HG03097 (cell line): ENCODE results near the gene CCL22.
"Not testable (repeated sequence)": the region's sequence is repeated elsewhere in the genome, so short reads cannot be mapped to it uniquely, and the experiment has no call there.

Experiments used
- ATAC-seq: cut with Tn5 transposase; IDR thresholded peaks from one replicate; pipeline ENCODE4 v1.9.1; 2021; ENCODE audit not compliant: unreplicated experiment, low FRiP score

Gene CCL22

GRCh38 chr16:57391300-57391699 is 32.7 kb downstream of the CCL22 start:
- no peak for ATAC-seq

GRCh38 chr16:57391708-57392107 is 33.1 kb downstream of the CCL22 start:
- no peak for ATAC-seq

DNA sequence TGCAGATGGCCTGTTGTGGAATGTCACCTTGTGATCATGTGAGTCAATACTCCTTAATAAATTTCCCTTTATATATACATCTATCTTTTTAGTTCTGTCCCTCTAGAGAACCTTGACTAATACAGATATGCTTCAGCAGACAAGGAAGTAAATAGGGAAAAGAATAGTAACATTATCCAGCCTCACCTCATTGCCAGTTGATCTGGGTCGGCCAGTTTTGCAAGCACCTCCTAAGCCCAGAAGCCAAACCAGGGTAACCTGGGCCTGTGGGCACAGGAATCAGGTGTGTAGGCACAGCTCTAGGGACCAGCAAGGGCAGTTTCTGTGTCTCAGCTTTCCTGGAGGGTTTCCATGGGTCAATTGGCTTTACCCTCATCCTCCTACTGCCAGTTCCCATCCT is 34.1 kb downstream of the CCL22 start:
- ATAC-seq, result no peak

DNA sequence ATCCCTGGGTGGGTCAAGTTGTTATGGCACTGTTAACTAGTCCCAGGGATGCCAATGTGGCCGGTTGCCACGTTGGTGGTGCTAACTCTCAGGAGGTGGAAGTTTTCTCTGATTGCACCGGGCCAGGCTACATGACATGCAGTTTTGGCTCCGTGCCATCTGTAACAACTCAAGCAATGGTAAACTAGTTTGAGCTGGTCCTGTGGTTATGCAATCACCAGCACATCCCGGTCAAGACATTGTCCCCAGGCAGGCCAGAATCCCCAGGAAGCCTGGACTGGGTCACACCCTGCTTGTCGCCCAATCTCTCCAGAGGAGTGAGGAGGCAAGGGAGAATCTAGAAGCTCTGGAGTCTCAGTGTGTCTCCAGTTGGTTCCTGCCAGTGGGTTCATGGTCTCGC is 35.9 kb downstream of the CCL22 start:
- no peak for ATAC-seq

- no peak for ATAC-seq
Observed at GRCh38 chr16:57395026-57395425, 36.4 kb downstream of the CCL22 start.

DNA sequence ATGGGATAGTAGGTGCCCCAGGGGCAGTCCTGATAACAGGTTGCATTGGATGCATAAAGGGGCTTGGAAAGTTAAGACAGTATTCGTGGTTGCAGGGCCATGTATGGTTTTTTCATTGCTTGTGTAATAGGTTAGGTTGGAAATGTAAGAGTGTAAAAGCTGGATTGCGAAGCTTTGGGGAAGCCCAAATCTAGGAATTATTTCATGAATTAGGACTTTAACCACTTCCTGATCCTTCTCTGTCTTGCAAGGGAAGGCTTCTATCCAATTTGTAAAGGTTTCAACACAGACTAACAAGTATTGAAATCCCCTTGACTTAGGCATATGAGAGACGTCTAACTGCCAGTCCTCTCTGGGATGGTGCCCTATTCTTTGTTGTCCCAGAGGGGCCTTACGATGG is 38.2 kb downstream of the CCL22 start:
- no peak for ATAC-seq

DNA sequence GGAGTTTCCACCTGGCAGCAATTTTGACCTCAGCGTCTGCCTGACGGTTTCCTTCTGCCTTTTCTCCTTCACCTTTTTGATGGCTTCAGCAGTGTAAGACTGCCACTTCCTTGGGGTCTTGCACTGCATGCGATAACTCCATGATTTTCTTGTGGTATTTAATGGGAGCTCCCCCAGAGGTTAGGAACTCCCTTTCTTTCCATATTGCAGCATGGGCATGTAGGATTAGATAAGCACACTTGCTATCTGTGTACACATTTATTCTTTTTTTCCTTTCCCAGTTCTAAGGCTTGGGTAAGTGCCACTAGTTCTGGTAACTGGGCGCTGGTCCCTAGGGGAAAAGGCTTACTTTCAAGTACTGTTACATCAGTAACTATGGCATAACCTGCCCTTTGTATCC is 38.9 kb downstream of the CCL22 start:
- ATAC-seq, result not testable (repeated sequence)

- ATAC-seq, result no peak
Observed at GRCh38 chr16:57401943-57402640, 43.5 kb downstream of the CCL22 start.

- no peak for ATAC-seq
Observed at GRCh38 chr16:57403965-57404817, 45.6 kb downstream of the CCL22 start, which contains the start of gene CCL17. Gene CCL17, plus strand, starts transcription at chr16:57404767. Its CDS starts 9,166 bp downstream, at chr16:57413933.

DNA sequence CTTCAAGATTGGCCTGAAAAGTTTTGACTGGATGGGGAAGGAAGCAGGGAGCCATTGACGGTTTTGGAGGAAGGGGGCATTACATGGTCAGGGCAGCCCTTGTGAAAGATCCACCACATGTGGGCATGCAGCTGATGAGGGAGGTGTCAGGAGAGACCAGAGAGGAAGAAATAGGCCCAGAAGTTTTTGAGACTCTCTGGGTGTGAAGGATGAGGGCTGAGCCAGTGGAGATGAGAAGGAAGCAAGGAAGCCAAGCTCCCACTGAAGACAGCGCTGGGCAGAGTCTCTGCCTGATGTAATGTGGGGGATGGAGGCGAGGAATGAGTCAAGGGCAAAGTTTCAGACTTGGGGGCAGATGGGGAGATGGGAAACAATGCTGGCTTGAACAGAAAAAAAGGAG is 46.5 kb downstream of the CCL22 start:
- ATAC-seq, result no peak

DNA sequence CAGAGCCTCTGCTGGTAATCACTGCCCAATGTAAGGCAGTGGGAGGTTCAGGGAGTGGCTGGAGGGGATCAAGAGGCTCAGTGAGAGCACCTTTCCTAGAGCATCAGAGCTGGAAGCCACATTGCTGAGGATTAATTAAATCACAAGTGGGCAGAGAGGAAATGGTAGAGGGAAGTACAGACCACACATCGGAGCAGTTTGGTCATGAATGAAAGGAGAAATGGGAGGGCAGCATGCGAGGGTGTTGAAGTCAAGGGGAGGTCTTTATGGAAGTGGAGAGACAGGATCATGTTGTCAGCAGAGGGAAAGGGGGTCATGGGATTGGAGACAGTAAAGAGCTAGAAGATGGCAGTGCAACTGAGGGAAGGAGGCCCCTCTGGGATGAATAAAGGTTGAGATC is 48.3 kb downstream of the CCL22 start:
- no peak for ATAC-seq

GRCh38 chr16:57407521-57408353 is 49.2 kb downstream of the CCL22 start:
- no peak for ATAC-seq

DNA sequence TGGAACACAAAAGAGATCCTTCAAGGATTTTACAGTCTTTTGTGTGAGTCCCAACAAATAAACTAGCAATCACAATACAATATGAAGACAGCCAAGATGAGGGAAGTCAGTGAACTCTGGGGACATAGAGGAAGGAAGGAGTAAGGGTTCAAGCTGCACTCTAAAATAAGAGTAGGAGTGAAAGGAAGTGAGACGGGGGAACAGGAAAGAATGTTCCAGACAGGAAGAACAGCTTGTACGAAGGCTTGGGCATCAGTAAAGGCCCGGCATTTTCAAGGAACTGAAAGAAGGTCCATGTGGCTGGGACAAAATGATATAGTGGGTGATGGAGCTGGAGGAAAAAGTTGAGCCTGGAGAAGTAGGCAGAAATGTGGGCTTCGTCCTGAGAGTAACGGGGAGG is 50.5 kb downstream of the CCL22 start:
- no peak for ATAC-seq

DNA sequence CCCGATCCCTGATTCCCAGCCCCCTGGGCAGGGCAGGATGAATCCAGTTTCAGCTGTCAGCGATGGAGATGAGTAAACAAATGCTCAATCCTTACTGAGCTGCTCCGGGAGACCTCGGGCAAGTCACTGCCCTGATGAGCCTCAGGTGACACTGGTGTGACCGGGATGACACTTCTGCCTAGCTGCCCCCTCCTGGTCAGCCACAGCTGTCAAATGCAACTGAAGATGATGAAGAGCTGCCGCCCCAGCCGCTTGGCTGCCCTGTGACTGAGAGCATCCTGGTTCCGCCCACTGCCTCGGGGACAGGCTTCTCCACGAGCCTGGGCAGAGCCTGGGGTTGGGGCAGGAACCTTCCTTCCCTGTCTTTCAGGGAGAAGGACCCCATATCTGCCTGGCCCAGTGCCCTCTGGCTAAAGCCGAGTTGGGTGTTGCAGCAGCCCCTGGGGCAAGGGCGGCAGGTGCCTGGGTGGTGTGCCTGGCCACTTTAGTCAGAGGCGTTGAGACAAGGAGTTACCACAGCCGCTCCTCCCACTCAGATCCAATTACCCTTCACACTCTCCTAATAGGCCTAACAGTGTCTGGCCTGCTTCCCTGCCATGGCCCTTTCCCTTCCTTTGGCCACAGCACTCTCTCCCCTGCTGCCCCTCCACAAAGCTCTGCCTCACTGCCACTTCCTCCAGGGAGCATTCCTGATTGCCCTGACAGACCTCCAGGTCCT is 51.4 kb downstream of the CCL22 start:
- ATAC-seq, result no peak

GRCh38 chr16:57411362-57411976 is 52.9 kb downstream of the CCL22 start:
- ATAC-seq, result no peak

GRCh38 chr16:57412584-57412983 is 54.0 kb downstream of the CCL22 start:
- ATAC-seq, result no peak

DNA sequence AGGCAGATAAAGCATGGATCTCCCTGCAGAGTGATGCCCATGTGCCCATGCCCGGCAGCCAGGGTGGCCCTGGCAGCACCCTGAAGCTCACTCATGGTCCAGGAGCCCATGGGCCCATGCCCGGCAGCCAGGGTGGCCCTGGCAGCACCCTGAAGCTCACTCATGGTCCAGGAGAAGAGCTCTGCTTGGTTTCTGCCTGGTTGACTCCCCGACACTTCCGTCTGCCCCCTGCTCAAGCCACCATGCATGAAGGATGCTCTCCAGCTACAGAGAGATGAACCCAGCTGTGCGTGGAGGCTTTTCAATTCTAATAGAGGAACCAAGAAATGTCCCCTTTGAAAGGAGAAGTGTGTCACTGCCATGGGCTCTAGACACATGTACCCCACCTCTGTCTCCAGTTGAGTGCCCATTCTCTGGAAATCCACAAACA is 54.7 kb downstream of the CCL22 start:
- ATAC-seq, result no peak

GRCh38 chr16:57413733-57414132 is 55.1 kb downstream of the CCL22 start:
- no peak for ATAC-seq
